GM18519 (cell line): Measurements from ENCODE around the gene RAPGEF1.
"Not testable (repeated sequence)": the region's sequence is repeated elsewhere in the genome, so short reads cannot be mapped to it uniquely, and the experiment has no call there.

Source experiments
- ATAC-seq: cut with Tn5 transposase; IDR thresholded peaks from one replicate; pipeline ENCODE4 v1.9.1; 2021; ENCODE audit warnings: mild to moderate bottlenecking, moderate library complexity; ENCODE audit not compliant: unreplicated experiment, low FRiP score

Gene RAPGEF1

DNA sequence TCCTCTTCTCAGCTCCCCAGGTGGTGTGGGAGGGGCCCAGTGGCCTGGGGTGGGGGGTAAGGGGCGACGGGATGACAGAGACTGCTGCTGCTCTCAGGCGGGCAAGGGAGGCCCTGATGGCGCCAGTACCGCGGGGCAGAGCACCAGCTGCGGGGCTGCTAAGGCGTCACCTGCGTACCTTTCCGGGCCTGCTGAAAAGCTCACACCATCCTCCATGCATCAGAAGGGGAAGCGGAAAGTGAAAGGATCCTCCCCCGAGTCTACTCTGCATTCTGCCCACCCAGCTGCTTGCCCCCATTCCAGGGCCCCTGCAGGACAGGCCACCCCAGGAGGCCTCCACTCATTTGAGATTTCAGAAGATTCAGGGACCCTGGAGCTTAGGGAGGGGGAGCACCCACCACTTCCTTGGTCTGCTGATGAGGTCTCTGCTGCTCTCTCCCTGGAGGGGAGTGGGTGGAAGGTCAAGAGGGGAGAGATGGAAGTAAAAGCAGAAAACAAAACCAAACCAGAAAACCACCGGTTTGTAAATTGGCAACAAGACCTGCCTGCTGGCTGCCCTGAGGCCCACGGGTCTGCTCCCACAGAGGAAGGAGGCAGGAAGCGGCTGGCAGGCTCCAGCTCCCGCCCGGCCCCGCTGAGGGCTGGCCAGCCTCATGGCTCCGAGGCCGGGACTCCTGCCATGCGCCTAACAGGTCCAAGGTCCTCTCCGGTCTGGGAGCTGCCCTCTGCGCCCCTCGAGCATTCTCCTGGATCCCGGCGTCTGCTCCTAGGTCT, 161.0 kb downstream of the RAPGEF1 start:
- ATAC-seq = no peak

- ATAC-seq = no peak
These were observed 161.9 kb downstream of the RAPGEF1 start for GRCh38 chr9:131578021-131578420.

DNA sequence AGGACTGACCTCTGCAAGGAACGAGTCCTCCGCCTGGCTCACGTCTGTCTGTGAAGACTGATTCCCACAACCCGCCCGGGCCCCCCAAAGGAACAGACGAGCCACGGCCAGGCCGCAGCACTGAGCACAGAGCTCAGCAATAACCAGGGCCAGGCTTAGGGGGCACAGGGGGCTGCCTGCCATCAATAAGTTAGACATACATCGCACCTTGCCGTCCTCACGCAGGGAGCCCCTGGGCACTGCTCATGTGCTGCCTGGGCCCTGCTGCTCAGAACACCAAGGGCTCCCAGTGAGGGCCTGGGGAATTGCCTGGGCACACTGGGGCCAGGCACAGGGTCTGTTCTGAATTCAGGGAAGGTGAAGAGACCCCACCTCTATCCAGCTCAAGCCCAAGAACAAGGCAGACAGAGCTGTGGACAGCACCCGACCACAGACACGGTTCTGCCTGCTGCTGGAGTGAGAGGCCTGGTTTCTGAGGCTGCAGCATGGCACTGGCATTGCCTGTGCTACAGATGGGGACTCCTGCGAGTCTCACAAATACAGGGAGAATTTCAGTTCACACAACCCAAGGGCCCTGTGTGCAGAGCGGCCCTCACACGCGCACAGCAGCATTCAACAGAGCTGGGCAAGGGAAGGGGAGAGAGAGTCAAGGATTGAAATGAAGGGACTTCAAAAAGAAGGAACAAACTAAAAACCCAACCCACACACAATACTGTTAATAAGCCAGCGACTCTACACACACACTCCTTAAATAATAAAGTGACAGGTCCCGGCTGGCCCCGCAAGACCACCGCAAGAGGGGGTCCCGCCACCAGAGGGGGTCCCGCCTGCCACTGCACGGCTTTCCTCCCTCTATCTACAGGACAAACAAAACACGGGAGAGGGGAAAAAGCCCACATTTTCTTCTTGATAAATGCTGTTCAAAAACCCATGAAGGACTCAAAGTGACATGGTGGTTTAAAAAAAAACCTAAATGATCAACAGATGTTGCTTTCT, 162.6 kb downstream of the RAPGEF1 start:
- no peak for ATAC-seq

- ATAC-seq = no peak
These were observed 163.7 kb downstream of the RAPGEF1 start for GRCh38 chr9:131575946-131576853.

DNA sequence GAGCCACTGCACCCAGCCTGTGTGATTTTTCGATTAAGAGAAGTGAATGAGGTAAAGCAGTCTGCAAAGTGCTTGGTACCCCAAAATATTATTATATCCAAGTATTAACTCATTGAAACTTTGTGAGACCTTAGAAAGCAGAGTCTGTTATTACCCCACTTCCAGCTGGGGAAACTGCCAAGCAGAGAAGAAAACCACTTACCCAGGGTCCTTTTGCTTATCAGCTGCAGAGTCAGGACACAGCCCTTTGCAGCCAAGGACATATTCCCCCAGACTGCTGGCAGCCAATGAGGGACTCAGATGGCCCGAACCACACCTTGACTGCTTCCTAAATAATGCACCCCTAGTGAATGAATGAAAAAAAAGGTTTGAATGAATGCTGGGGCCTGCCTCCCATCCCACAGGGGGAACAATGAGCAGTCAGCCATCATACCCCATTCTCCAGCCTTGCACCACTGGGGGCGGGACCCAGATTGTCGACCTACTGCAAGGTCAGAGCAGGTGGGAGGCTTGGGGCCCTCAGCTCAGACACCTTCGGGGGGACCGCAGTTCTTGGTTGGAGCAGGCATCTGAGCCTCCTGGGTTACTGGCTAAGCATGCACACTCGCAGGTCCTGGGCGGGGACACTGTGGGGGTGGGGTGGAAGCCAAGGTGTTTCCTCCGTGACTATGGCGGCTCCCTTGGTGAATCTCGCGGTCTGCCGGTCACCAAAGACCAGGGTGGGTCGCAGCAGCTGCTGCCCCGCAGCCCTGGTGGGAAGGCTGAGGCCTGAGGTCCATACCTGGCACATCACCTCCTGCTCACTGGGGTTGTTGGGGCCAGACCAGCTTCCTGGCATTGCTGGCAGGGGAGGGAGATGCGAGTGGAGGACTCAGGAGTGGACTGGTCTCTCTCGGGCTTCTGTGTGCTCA, 164.9 kb downstream of the RAPGEF1 start:
- no peak for ATAC-seq

GRCh38 chr9:131567910-131568309, 172.0 kb downstream of the RAPGEF1 start:
- ATAC-seq = no peak

GRCh38 chr9:131566158-131566557, 173.7 kb downstream of the RAPGEF1 start:
- no peak for ATAC-seq

DNA sequence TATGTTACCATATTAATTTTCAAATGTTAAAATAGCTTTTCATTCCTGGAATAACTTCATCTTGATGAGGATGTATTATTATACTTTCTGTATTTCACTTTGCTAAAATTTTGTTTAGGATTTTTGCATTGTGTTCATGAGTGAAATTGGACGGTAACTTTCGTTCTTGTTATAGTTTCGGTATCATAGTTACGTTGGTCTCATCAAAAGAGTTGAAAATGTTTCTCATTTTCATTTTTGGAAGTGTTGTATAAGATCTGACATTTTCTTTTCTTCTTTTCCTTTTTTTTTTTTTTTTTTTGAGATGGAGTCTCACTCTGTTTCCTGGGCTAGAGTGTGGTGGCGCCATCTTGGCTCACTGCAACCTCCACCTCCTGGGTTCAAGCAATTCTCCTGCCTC, 174.5 kb downstream of the RAPGEF1 start:
- ATAC-seq = no peak

GRCh38 chr9:131562032-131562959, 177.6 kb downstream of the RAPGEF1 start:
- ATAC-seq = no peak

- no peak for ATAC-seq
These were observed 180.4 kb downstream of the RAPGEF1 start for GRCh38 chr9:131559421-131560000.

- ATAC-seq = no peak
These were observed 181.9 kb downstream of the RAPGEF1 start for GRCh38 chr9:131557855-131558548.

- no peak for ATAC-seq
These were observed 183.8 kb downstream of the RAPGEF1 start for GRCh38 chr9:131555841-131556673.

DNA sequence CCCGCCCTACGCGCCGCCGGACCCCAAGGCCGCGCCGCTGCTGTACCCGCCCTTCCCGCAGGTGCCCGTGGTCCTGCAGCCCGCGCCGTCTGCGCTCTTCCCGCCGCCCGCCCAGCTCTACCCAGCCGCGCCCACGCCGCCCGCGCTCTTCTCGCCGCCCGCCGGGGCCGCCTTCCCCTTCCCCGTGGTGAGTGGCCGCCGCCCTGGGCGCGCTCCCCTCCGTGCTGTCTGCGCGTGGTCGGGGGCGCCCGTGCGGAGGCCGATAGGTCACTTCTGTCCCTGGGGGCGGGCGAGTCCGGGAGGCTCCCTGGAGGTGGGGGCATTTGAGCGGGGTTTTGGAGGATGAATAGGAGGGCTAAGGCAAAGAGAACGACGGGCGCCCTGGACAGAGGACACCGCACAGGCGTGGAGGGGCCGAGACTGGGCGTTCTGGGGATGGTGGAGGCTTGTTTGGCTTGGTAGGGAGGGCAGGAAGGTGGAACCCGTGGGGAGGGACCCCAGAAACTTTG, 185.0 kb downstream of the RAPGEF1 start:
- no peak for ATAC-seq

DNA sequence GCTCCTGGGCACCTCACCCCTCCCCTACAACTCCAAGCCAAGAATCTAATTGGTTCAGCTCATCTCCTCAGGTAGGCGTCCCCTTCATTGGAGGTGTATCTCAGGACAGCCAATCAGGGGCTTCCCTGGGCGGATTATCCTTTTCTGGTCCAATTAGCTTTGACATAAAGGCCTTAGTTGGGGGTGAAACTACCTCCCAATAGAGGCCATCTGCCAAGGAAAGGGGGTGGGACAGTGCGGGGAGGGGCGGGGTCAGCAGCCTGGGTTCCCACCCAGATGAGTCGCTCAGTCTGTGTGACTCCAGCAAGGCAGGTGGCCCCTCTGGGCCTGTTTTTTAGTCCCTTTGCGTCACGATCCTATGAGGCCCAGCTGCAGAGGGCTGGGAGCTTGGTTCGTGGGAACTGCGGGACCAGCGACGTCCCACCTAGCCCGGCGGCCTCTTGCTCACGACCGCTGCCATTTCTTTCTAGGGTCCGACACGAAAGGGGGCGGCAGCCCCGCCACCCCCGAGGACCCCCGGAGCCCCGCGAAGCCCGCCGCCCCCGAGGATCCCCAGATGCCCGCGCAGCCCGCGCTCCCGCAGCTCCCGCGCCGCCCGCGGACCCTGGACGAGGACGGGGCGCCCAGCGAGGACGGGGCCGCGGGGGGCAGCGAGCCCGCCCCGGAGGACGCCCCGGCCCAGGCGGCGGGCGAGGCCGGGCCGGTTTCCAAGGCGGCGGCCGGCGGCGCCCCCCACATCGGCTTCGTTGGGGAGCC, 185.6 kb downstream of the RAPGEF1 start:
- ATAC-seq = no peak

DNA sequence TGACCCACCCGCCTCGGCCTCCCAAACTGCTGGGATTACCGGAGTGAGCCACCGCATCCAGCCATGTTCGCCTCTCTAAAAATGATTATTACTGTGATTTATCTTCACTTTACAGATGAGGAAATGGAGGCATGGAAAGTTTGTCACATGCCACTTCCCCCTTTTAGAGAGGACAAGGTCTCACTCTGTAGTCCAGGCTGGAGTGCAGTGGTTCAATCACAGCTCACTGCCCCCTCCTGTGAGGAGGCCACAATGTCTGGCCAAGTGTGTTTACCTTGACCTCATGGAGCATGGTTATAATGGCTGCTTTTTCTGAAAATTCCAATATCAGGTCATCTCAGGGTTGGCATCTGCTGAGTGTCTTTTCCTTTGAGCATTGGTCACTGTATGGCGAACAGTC, 187.8 kb downstream of the RAPGEF1 start:
- ATAC-seq = no peak

- not testable (repeated sequence) for ATAC-seq
These were observed 189.4 kb downstream of the RAPGEF1 start for GRCh38 chr9:131550465-131550864.
